Measurements from ENCODE around the gene NISCH.

DNA sequence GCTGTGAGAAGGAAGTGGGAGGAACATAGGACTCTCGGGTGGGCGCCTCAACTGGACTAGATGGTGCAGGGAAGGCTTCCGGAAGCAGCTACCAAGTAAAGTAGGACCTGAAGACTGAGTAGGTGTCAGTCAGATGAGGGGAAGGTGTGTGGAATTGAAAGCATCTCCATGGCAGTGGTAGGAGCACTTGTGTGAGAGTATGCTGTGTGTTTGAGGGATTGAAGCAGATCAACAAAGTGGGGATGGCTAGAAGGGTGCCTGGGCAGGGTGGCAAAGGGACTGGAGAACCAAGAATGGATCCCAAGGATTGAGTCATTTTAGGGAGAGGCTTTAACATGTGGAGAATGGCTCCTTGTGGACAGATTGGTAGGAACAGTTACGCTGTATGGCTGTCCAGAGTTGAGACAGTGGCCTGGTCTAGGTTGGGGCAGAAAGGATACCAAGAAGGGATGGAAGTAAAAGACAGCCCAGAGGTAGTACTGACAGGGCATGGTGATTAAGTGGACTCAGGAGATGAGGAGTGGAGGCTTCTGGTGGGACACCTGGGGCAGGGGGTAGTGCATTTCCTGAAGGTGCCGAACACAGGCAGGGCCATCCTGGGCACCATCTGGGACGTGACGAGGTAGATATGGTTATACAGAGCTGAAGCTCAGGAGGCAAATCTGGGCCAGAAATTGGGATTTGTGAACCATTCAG lies 82.5 kb downstream of the NISCH start:
- TF ChIP-seq, protein P1, sequence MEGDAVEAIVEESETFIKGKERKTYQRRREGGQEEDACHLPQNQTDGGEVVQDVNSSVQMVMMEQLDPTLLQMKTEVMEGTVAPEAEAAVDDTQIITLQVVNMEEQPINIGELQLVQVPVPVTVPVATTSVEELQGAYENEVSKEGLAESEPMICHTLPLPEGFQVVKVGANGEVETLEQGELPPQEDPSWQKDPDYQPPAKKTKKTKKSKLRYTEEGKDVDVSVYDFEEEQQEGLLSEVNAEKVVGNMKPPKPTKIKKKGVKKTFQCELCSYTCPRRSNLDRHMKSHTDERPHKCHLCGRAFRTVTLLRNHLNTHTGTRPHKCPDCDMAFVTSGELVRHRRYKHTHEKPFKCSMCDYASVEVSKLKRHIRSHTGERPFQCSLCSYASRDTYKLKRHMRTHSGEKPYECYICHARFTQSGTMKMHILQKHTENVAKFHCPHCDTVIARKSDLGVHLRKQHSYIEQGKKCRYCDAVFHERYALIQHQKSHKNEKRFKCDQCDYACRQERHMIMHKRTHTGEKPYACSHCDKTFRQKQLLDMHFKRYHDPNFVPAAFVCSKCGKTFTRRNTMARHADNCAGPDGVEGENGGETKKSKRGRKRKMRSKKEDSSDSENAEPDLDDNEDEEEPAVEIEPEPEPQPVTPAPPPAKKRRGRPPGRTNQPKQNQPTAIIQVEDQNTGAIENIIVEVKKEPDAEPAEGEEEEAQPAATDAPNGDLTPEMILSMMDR (IDR thresholded peaks at IDR 0.05) = no peak
- TF ChIP-seq POLR2A (IDR thresholded peaks at IDR 0.05) (no peak), POLR2AphosphoS5 (IDR thresholded peaks at IDR 0.05) (no peak)

Measured in breast epithelium (tissue), 3 donors.